ENCODE data around the gene PLIN5. TPM values are rescaled to one million over a fixed set of nuclear protein-coding genes. Genes with fewer than 3 reads are reported as not detected.

Gene PLIN5
- total and polyA plus RNA-seq, 10 of the 15 experiments (the other 5 are each of a cell fraction or from before 2014, with no cell fraction given) = 0.15 to 0.33 TPM; not detected in 8

GRCh38 chr19:4553775-4554174, 18.8 kb upstream of the PLIN5 start:
- H3K4me1 ChIP-seq (ENCODE audit: control insufficient read depth, insufficient read depth, low read length) = no peaks in the 10 kb centered on the region
- H3K27me3 ChIP-seq (replicated peaks in 1 of 2; ENCODE audit: control insufficient read depth in 2 of 2, insufficient read depth in 2 of 2, low read length in 1 of 2) = no peaks in the 10 kb centered on the region
- no peak for ATAC-seq
- no TSS peak for BruUV-seq (replicated peaks)
- no peak overlapping the region for H3K4me3 ChIP-seq
- POLR2A ChIA-PET = no interaction called here
- no peak for TF ChIP-seq CHD4 (IDR thresholded peaks at IDR 0.05)
- no peak for TF ChIP-seq ZNF622 (IDR thresholded peaks at IDR 0.05)
- TF ChIP-seq CREB1 (IDR thresholded peaks at IDR 0.05; ENCODE audit: low read depth) = no peak
- TF ChIP-seq ZBTB33 (IDR thresholded peaks at IDR 0.05) = no peak
- no peak for TF ChIP-seq CHD2 (IDR thresholded peaks at IDR 0.05; ENCODE audit: borderline replicate concordance, low read depth, low read length)
- no peak for TF ChIP-seq SIX5 (IDR thresholded peaks at IDR 0.05; ENCODE audit: low read depth, low read length, severe bottlenecking)
- no peak for TF ChIP-seq FOS (IDR thresholded peaks at IDR 0.05; ENCODE audit: borderline replicate concordance, extremely low read depth, insufficient read length)
- no peak for TF ChIP-seq IRF5 (IDR thresholded peaks at IDR 0.05; ENCODE audit: borderline replicate concordance)
- TF ChIP-seq SMAD5 (IDR thresholded peaks at IDR 0.05; ENCODE audit: low read depth) = no peak
- TF ChIP-seq E2F4 (IDR thresholded peaks at IDR 0.05; ENCODE audit: low read depth, low read length) = no peak
- no peak for TF ChIP-seq HDGF (IDR thresholded peaks at IDR 0.05)
- TF ChIP-seq PKNOX1 (IDR thresholded peaks at IDR 0.05) = no peak
- no peak for TF ChIP-seq EZH2 (IDR thresholded peaks at IDR 0.05; ENCODE audit: borderline replicate concordance, control insufficient read depth, low read depth, low read length)
- no peak for TF ChIP-seq HSF1 (IDR thresholded peaks at IDR 0.05; ENCODE audit: low read depth, low read length)
- no peak for TF ChIP-seq BCL11A (IDR thresholded peaks at IDR 0.05; ENCODE audit: low read depth, low read length)
- TF ChIP-seq MAX (IDR thresholded peaks at IDR 0.05; ENCODE audit: low read depth, low read length) = no peak
- TF ChIP-seq IKZF1 (conservative IDR thresholded peaks at IDR 0.05) = no peak
- no peak for TF ChIP-seq KAT2A (conservative IDR thresholded peaks at IDR 0.05; ENCODE audit: control insufficient read depth, low read depth, low read length)
- no peaks in the 10 kb centered on the region for H4K20me1 ChIP-seq (ENCODE audit: control insufficient read depth, insufficient read depth)
- in situ Hi-C loops (cut with MboI) (no loop called here), intact Hi-C loops (cut with micrococcal nuclease; ENCODE audit: unreplicated experiment) (no loop called here)
- RAD21 ChIA-PET (ENCODE audit: unreplicated experiment) = no interaction called here
- SMC1A ChIA-PET (ENCODE audit: uncharacterized antibody, unreplicated experiment) = no interaction called here
- H3K36me3 ChIP-seq (ENCODE audit: control insufficient read depth in 2 of 2, insufficient read depth in 2 of 2, low read length in 1 of 2) = no peaks in the 10 kb centered on the region
- no peaks in the 10 kb centered on the region for H3K9me3 ChIP-seq (replicated peaks; ENCODE audit: control insufficient read depth, insufficient read depth, low read length)
- no peaks in the 10 kb centered on the region for H3K79me2 ChIP-seq (ENCODE audit: control insufficient read depth, insufficient read depth, low read length)
- 49% methylated on average over 3 of the region's 3 CpGs for WGBS (ENCODE audit: insufficient coverage, insufficient replicate concordance, low lambda C conversion rate, missing lambda C conversion rate)
- FAIRE-seq = no peak
- CTCF ChIA-PET = no interaction called here
- no peak overlapping the region for H3K9ac ChIP-seq (ENCODE audit: control insufficient read depth, insufficient read depth, low read length)
- H2AFZ ChIP-seq (ENCODE audit: control insufficient read depth, low read depth, low read length) = no peak overlapping the region
- no peak for DNase-seq (ENCODE audit: low read depth, low spot score)
- no peak overlapping the region for H3K27ac ChIP-seq (ENCODE audit: control insufficient read depth, insufficient read depth)
- H3K4me2 ChIP-seq (ENCODE audit: control insufficient read depth, insufficient read depth) = no peak overlapping the region
